Hippocampal formation (tissue), 2 donors: ENCODE data around the gene SFXN5.

Experiments
- DNase-seq, 2 donors: peaks; one replicate each; lab custom pipeline; 2025; lab: John Stamatoyannopoulos, UW

The SFXN5 gene

GRCh38 chr2:72994282-72994990 lies 77.1 kb downstream of the SFXN5 start:
- DNase-seq = no peak

DNA sequence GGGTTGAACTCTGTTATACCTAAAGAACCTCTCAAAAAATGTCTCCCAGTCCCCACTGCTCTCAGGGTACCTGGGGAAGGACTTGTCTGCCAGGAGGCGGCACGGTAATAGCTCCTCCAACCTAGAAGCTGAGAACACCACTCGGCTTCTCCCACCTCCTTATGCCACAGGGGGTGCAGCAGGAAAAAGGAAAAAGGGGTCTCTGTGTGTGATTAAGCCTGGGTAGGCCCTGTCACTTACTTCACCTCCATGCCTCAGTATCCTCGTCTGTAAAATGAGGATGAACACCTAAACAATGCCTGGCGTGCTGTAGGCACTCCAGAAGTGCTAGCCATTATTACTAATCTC lies 77.6 kb downstream of the SFXN5 start:
- no peak for DNase-seq

- DNase-seq = no peak
Measured at GRCh38 chr2:72993147-72993932, 78.2 kb downstream of the SFXN5 start.

DNA sequence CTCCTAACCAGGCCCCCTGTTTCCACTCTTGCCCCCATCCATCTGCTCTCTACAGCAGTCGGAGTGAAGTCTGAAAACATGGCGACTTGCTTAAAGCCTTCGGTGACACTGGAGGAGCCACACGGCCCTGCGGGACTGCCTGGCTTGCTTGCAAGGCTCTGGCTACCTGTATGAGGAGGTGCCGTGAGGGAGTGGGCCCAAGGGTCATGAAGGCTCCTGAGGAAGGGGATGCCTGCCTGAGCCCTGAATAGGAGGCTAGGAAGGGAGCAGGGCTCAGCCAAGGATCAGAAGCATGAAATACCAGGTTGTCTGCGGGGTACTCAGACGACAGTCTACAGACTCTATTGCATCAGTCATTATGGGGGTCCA lies 78.8 kb downstream of the SFXN5 start:
- DNase-seq = no peak

DNA sequence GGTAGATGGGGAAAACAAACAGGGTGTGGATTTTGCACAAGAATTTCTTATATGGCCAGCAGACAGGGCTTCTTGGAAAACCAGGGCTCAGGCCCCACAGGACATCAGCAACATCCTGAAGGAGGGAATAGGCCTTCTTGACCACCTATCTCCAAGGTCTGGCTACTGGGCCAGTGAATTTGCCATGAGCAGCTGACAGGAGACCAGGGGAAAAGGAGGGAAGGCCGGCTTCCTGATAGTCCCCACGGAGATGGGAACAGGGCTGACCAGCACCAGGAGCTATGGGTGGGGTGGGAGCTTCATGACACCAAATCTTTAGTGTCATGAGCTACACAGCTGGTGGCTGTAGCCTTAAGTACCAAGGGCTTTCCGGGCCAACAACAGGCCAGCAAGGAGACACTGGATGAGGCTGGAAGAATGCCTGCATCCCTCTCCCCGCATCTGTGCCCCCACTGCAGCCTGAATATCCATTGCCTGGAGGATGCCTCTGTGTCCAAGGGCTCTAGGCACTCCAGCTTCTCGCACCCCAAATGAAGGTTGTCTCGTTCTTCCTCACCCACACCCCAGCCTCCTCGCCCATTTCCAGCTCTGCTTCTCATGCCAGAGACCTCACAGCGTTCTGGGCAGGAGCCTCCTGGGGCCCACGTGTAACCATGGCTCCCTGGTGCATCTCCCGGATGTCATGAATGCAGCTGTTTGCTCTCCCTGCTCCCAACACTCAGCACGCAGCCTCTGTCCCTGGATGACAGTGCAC lies 79.4 kb downstream of the SFXN5 start:
- no peak for DNase-seq

GRCh38 chr2:72991439-72991725 lies 80.1 kb downstream of the SFXN5 start:
- DNase-seq = no peak

DNA sequence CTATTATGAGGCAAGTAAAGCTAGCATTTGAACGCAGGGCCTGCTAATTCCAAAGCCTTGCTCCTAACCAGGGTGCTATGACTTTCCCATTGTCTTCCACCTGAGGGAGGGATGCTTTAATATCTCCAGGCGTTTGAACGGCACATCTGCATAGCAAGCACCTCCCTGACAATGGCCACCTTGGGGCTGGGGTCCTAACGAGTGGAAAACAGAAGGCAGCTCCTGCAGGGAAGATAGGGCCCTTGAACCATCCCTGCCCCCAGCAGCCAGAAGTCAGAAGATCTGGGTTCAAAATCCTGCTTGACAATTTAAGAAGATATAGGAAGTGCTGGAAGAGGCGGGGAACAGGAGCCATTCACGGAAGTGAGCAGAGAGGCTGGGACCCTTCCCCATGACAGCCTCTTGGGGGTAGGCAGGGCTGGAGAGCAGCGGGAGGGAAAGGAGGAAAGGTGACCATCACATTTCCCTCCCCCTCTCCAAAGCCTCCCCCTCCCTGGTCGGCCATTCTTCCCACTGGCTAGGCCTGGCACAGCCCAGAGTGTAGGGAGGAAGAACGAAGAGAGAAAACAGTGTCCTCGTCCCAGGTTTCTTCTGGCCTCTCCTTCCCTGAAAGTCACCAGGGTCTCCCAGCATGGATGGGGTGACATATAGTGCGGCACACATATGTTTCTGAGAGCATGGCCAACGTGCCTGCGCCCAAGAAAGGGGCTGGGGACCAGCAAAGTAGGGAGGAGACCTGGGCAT lies 80.6 kb downstream of the SFXN5 start:
- DNase-seq = no peak

DNA sequence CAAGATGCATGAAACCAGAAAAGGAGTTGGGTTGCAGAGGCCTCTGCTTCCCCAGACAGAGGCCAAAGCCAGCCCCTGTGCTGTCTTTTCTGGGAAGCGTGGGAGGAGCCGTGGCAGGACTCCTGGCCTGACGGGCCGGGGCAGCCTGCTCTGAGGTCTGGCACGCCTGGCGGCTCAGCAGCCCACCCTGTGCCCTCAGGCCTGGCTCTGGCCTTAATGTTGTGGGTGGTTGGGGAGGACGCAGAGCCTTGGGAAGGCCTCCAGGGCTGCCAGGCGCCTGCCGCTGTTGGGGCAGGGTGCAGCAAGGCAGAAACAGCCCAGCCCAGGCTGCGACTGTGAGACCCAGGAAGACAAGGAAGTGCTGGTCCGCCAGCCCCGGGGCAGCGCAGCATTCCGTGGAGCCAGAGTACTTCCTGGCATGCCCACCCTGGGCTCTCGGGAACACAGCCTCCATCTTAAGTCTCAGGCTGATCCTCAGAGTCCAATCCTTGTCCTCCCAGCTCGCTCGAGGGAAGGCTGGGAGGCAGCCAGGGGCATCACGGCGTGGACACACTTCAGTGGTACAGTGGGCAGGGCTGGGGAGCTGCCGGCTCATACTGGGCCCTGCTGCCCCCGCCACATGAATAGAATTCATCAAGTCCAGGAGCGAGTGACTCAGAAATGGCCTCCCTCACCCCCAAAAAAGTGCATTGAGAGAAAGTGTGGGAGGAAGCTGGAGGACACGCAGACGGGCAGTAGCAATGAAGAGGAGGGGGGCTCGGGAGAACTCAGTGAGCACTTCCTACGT lies 81.5 kb downstream of the SFXN5 start:
- DNase-seq = no peak

- DNase-seq = no peak
Measured at GRCh38 chr2:72988726-72989273, 82.7 kb downstream of the SFXN5 start.

DNA sequence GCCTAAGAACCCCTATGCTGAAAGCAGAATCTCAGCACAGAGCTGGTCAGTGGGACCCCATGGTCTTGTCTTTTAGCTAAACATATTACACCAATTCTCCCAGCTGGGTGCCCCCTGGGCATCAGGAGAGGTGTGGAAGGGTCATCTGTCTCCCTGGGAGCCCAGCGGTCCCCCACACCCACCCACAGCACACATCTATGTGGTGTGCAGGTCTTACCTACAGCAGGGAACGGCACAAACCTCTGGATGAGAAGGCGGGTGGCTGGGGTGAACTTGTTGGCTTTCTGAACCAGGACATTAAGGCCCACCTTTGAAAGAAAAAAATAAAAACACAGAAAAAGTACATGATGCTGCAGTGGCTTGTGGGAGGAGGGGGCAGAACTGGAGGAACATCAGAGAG lies 83.5 kb downstream of the SFXN5 start:
- DNase-seq = no peak

DNA sequence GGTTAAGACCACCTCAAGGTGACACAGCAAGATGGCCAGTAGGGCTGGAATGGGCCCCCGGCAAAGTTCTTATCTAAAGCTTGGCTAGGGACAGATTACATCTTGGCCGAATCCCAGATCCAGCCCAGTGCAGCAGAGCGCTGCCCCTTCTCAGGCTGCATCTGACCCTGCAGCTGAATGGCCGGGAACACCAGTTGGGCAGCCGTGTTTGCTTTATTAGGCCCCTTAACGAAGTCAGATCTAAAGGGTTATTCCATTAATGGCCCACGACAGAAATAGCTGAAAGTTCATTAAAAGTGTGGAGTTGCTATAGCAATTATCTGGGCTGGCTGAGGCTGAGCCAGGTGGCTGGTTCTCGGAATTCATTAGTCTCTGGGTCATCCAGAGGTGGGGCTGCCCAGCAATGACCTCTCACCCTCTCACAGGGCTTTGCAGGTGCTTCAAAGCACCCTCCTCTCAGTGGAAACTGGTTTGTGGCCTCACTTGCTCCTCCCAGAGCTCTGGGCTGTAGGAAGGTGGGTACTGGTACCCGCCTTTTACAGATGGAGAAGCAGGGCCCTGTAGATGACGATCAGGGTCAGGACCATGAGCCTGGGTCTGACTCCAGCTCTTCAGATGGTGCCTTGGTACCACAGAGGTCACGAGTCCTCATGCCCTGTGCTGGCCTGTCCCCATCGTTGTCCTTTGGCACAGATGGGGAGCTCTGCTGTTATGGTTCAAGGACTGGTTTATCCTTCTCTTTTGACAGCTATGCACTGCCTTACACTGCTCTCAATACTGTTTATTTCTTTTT lies 85.4 kb downstream of the SFXN5 start:
- DNase-seq = no peak

- no peak for DNase-seq
Measured at GRCh38 chr2:72985136-72985535, 86.4 kb downstream of the SFXN5 start.

GRCh38 chr2:72984172-72984671 lies 87.3 kb downstream of the SFXN5 start:
- no peak for DNase-seq

- DNase-seq = no peak
Measured at GRCh38 chr2:72983500-72984161, 87.9 kb downstream of the SFXN5 start.

- DNase-seq = no peak
Measured at GRCh38 chr2:72982781-72983499, 88.6 kb downstream of the SFXN5 start.

DNA sequence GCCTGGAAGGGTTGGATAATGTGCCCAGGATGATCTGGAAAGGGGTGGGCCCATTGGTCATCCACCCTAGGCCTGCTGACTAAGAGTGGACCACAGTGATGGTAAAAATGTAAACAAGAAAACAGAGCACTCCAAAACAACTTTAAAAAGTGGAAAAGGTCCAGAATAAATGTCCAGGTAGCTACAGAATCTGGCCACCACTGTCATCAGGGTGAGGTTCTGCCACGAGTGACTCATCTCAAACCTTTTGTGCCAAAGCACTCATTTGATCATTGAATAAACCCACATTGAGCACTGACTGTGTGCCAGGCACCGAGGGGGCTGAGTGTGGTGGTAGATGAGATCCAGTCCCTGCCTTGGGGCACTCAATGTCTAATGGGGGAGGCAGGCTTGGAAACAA lies 89.3 kb downstream of the SFXN5 start:
- DNase-seq = no peak

- DNase-seq = no peak
Measured at GRCh38 chr2:72981536-72981935, 90.0 kb downstream of the SFXN5 start.

DNA sequence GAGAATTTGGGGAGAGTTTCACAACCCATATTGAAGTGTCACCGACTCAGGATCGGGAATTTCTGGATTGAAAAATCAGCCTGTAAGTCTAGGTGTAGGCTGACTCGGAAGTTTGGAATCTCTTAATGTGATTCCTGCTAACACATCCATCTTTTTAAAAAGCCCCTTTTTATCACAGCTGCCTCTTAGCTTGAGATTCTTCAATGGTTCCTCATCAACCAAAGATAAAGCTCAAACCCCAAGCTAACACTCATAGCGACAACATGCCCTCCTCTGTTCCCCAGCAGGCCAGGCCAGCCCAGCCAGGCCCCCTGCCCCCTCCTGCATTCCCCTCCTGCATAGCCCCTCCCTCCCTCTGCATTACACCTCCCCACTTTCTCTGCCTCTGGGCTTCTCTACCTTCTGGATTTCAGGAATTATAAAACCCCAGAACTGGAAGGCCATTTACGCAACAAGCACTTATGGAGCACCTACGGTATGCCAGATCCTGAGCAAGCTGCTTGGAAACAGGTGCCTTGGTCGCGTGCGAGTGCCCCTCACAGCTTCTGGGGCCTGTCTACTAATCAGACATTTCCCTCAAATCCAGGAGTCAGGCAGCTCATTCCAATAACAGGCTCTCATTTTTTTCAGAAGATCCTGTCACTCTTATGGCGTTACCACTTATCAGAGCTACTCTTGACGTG lies 90.8 kb downstream of the SFXN5 start:
- DNase-seq = no peak

DNA sequence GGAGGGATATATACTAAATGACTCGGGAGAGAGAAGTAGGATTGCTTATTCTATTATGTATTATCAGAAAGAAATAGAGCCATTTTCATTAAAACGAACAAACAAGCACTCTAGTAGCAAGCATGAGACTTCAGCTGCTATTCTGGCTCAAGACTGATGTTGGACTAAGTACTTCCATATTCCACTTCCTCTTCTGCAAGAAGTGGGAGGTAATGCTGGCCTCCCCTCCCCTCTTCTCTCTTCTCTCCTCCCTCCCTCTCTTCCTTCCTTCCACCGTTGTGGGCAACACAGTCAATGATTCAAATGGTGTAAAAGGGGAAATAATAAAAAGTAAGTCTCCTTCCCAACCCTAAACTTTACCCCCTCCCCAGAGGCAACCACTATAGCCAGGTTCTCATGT lies 91.6 kb downstream of the SFXN5 start:
- no peak for DNase-seq
